Large intestine (tissue), 3 donors: Measurements from ENCODE around the gene TNFRSF13B. TPM values are rescaled to one million over a fixed set of nuclear protein-coding genes. Genes with fewer than 3 reads are reported as not detected.

Experiments
- DNase-seq, 2 donors: peaks; one replicate each; pipeline versions ENCODE4 v3.0.0 to v3.0.0-alpha.2; 2013
- H3K27ac ChIP-seq: one replicate; pipeline ENCODE4 v1.5.1; 2013; ENCODE audit warnings: low read length
- H3K27me3 ChIP-seq: 2 replicates; pipeline ENCODE4 v1.6.1; 2013; ENCODE audit warnings: low read length; ENCODE audit not compliant: control insufficient read depth, insufficient read depth
- H3K36me3 ChIP-seq: 2 replicates; pipeline ENCODE4 v1.6.1; 2013; ENCODE audit warnings: low read length; ENCODE audit not compliant: control insufficient read depth, insufficient read depth
- H3K4me1 ChIP-seq: one replicate; pipeline ENCODE4 v1.6.1; 2013; ENCODE audit warnings: low read length; ENCODE audit not compliant: control insufficient read depth, insufficient read depth
- H3K4me3 ChIP-seq: one replicate; pipeline ENCODE4 v1.5.1; 2013; ENCODE audit warnings: low read length
- H3K9me3 ChIP-seq: one replicate; pipeline ENCODE4 v1.6.1; 2013; ENCODE audit warnings: mild to moderate bottlenecking, low read depth, low read length, moderate library complexity; ENCODE audit not compliant: control insufficient read depth
- WGBS: methylation state at CpG from one replicate; pipeline ENCODE4 v1.1.5; 2013; ENCODE audit warnings: low lambda C conversion rate; ENCODE audit not compliant: insufficient coverage; 5-methylcytosine and 5-hydroxymethylcytosine counted together
- polyA plus RNA-seq: library from polyadenylated mRNA; unstranded; fragments of 120-200 nt; gene quantifications from one replicate; pipeline ENCODE4 v1.2.1, GENCODE V29; 2013

TNFRSF13B gene
- polyA plus RNA-seq, 1 donor: 0.07 TPM

GRCh38 chr17:16943032-16943352 lies 28.9 kb downstream of the TNFRSF13B start:
- Histone ChIP-seq H3K27ac (no peak overlapping the region), H3K4me3 (no peak overlapping the region), H3K27me3 (peaks cover 3% of the 10 kb centered on the region), H3K36me3 (no peaks in the 10 kb centered on the region), H3K9me3 (no peaks in the 10 kb centered on the region), H3K4me1 (peaks cover 14% of the 10 kb centered on the region)
- no peak for DNase-seq
- no CpG with 5 or more reads among the region's 3 CpGs for WGBS

GRCh38 chr17:16942141-16943031 lies 29.5 kb downstream of the TNFRSF13B start:
- H3K4me3 ChIP-seq: no peak overlapping the region
- H3K36me3 ChIP-seq: no peaks in the 10 kb centered on the region
- WGBS: no CpG with 5 or more reads among the region's 21 CpGs
- peaks cover 14% of the 10 kb centered on the region for H3K4me1 ChIP-seq
- DNase-seq: peak in 1 of 2 donors; percentile 62
- no peak overlapping the region for H3K27ac ChIP-seq
- no peaks in the 10 kb centered on the region for H3K9me3 ChIP-seq
- H3K27me3 ChIP-seq: peaks cover 3% of the 10 kb centered on the region

GRCh38 chr17:16941072-16942036 lies 30.6 kb downstream of the TNFRSF13B start:
- Histone ChIP-seq H3K4me1 (peaks cover 14% of the 10 kb centered on the region), H3K36me3 (no peaks in the 10 kb centered on the region), H3K4me3 (no peak overlapping the region), H3K27me3 (peaks cover 3% of the 10 kb centered on the region), H3K27ac (no peak overlapping the region), H3K9me3 (no peaks in the 10 kb centered on the region)
- no peak for DNase-seq
- WGBS: no CpG with 5 or more reads among the region's 15 CpGs

- DNase-seq: no peak
- H3K4me1 ChIP-seq: peaks cover 14% of the 10 kb centered on the region
- H3K27ac ChIP-seq: no peak overlapping the region
- WGBS: no CpG with 5 or more reads among the region's 18 CpGs
- H3K27me3 ChIP-seq: peaks cover 2% of the 10 kb centered on the region
- no peaks in the 10 kb centered on the region for H3K9me3 ChIP-seq
- H3K36me3 ChIP-seq: no peaks in the 10 kb centered on the region
- H3K4me3 ChIP-seq: no peak overlapping the region
Observed at GRCh38 chr17:16940116-16940881, 31.6 kb downstream of the TNFRSF13B start.

- no peak overlapping the region for H3K4me3 ChIP-seq
- no peak overlapping the region for H3K27ac ChIP-seq
- H3K36me3 ChIP-seq: no peaks in the 10 kb centered on the region
- DNase-seq: no peak
- WGBS: no CpG with 5 or more reads among the region's 21 CpGs
- H3K4me1 ChIP-seq: peaks cover 14% of the 10 kb centered on the region
- H3K9me3 ChIP-seq: no peaks in the 10 kb centered on the region
- H3K27me3 ChIP-seq: peaks cover 2% of the 10 kb centered on the region
Observed at GRCh38 chr17:16939606-16940115, 32.3 kb downstream of the TNFRSF13B start.

- no peak overlapping the region for H3K4me3 ChIP-seq
- H3K27me3 ChIP-seq: peaks cover 2% of the 10 kb centered on the region
- no peak for DNase-seq
- no peak overlapping the region for H3K27ac ChIP-seq
- H3K36me3 ChIP-seq: no peaks in the 10 kb centered on the region
- WGBS: 20% methylated on average over 1 of the region's 1 CpG
- H3K9me3 ChIP-seq: no peaks in the 10 kb centered on the region
- peaks cover 9% of the 10 kb centered on the region for H3K4me1 ChIP-seq
Observed at GRCh38 chr17:16939208-16939576, 32.7 kb downstream of the TNFRSF13B start.

- H3K27ac ChIP-seq: no peak overlapping the region
- H3K4me1 ChIP-seq: peaks cover 9% of the 10 kb centered on the region
- peak in 1 of 2 donors; percentile 15 for DNase-seq
- H3K36me3 ChIP-seq: no peaks in the 10 kb centered on the region
- H3K27me3 ChIP-seq: peaks cover 2% of the 10 kb centered on the region
- no peak overlapping the region for H3K4me3 ChIP-seq
- WGBS: no CpG with 5 or more reads among the region's 12 CpGs
- no peaks in the 10 kb centered on the region for H3K9me3 ChIP-seq
Observed at GRCh38 chr17:16938496-16939207, 33.3 kb downstream of the TNFRSF13B start.

GRCh38 chr17:16938031-16938430 lies 33.9 kb downstream of the TNFRSF13B start:
- H3K27ac ChIP-seq: no peak overlapping the region
- H3K4me1 ChIP-seq: peaks cover 8% of the 10 kb centered on the region
- peaks cover 2% of the 10 kb centered on the region for H3K27me3 ChIP-seq
- H3K36me3 ChIP-seq: no peaks in the 10 kb centered on the region
- DNase-seq: no peak
- no peaks in the 10 kb centered on the region for H3K9me3 ChIP-seq
- WGBS: no CpG with 5 or more reads among the region's 10 CpGs
- H3K4me3 ChIP-seq: no peak overlapping the region

GRCh38 chr17:16937431-16937830 lies 34.5 kb downstream of the TNFRSF13B start:
- DNase-seq: no peak
- Histone ChIP-seq H3K36me3 (no peaks in the 10 kb centered on the region), H3K4me1 (peaks cover 2% of the 10 kb centered on the region), H3K27me3 (peaks cover 3% of the 10 kb centered on the region), H3K4me3 (no peak overlapping the region), H3K27ac (no peak overlapping the region), H3K9me3 (no peaks in the 10 kb centered on the region)
- no CpG with 5 or more reads among the region's 17 CpGs for WGBS
